22Rv1 (cell line): ENCODE data around the gene CYGB.
"Not testable (repeated sequence)": the region's sequence is repeated elsewhere in the genome, so short reads cannot be mapped to it uniquely, and the experiment has no call there.

Source experiments
- H3K27ac ChIP-seq: fragments of 450-650 bp; 2 replicates; pipeline ENCODE4 v1.5.1; 2017
- ZFX ChIP-seq: fragments of 450-650 bp; IDR thresholded peaks from 2 replicates; pipeline ENCODE4 v1.6.1; 2017; ENCODE audit warnings: antibody characterized with exemption, borderline replicate concordance
- TF ChIP-seq, protein P1 (sequence below): fragments of 450-650 bp; IDR thresholded peaks from 2 replicates; pipeline ENCODE4 v1.5.1; 2017; ENCODE audit warnings: mild to moderate bottlenecking

Gene CYGB

DNA sequence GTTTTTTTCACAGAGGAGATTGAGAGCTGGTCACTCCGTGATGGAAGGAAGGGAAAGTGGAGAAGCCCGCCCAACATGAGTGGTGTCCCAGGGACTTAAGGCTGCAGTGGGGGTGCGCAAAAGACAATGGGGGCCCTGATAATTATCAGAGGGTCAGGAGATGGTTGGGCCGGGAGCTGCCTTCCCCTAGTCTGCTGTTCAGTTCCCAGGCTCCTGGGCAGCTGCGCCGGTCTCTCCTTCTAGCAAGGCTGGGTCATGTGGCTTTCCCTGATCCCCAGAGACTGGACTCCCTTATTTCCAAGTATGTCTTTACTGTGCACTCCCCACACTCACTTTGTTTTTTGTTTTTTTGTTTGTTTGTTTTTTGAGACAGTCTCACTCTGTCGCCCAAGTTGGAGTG is 16.2 kb downstream of the CYGB start:
- no peak overlapping the region for H3K27ac ChIP-seq
- TF ChIP-seq, protein P1, sequence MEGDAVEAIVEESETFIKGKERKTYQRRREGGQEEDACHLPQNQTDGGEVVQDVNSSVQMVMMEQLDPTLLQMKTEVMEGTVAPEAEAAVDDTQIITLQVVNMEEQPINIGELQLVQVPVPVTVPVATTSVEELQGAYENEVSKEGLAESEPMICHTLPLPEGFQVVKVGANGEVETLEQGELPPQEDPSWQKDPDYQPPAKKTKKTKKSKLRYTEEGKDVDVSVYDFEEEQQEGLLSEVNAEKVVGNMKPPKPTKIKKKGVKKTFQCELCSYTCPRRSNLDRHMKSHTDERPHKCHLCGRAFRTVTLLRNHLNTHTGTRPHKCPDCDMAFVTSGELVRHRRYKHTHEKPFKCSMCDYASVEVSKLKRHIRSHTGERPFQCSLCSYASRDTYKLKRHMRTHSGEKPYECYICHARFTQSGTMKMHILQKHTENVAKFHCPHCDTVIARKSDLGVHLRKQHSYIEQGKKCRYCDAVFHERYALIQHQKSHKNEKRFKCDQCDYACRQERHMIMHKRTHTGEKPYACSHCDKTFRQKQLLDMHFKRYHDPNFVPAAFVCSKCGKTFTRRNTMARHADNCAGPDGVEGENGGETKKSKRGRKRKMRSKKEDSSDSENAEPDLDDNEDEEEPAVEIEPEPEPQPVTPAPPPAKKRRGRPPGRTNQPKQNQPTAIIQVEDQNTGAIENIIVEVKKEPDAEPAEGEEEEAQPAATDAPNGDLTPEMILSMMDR, result no peak
- TF ChIP-seq ZFX, result no peak

DNA sequence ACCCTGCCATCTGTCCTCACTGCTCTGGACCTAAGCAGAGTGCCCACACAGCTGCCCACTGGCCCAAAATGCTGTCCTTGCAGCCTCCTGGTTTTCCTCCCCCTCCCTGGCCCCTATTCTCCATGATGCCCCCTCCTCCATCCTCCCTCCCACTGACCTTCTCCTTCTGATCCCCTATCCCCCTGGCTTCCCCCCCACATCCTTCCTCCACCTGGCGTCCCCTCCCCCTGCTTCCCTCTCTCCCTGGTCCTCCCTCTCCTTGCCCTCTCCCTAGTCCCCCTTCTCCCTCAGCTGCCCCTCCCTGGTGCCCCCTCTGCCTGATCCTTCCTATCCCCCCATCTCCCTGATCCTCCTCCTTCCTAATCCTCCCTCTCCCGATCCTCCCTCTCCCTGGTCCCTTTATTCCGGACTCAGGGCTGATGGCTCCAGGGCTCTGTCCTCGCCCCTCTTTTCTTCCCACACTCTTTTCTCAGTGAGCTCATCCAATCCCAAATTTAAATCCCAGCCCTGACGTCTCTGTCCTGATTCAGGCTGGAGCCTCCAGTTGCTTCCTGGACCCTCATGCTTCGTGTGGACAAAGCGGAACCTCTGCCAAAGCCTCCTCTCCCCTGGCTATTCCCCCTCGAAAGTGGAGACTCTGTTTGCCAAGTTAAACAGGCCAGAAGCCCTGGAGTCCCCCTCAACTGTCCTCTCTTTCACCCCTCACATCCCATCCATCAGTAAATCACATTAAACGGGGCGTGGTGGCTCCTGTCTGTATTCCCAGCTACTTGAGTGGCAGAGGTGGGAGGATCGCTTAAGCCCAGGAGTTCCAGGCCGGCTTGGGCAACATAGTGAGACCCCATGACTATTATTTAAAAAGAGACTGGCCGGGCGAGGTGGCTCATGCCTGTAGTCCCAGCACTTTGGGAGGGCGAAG is 18.2 kb downstream of the CYGB start:
- no peak for TF ChIP-seq ZFX
- TF ChIP-seq, protein P1, result no peak
- no peak overlapping the region for H3K27ac ChIP-seq

GRCh38 chr17:76517638-76518038 is 19.9 kb downstream of the CYGB start:
- no peak overlapping the region for H3K27ac ChIP-seq
- TF ChIP-seq ZFX, result no peak
- TF ChIP-seq, protein P1, result no peak

DNA sequence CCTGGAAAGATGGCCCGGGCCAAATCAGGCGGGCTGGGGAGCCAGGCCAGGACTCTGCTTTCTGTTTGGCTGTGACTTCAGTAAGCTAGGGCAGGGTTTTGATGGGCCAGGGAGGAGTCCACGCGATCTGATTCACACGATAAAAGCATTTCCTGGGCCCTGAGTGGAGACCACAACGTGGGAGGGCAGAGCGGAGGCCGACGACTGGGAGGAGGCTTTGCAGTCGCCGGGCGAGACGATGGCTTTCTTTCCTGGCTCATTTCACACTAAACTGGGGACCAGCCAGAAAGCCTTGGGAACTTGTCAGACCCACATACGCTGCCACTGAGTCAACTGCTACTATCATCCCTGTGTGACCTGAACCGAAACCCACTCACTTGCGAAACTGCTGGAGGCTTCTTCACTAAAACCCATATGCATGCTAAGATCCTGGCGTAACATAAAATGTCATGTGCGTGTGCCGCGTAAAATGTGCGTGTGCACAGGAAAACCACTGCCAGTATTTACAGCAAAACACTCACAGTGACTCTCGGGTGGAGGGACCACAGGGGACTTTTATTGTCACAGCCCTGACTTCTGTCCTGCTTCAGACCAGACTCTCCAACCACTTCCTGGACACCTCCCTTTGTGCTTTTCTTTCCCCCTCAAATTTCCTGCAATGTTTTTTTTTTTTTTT is 22.1 kb downstream of the CYGB start:
- H3K27ac ChIP-seq, result no peak overlapping the region
- TF ChIP-seq ZFX, result no peak
- TF ChIP-seq, protein P1, result no peak

DNA sequence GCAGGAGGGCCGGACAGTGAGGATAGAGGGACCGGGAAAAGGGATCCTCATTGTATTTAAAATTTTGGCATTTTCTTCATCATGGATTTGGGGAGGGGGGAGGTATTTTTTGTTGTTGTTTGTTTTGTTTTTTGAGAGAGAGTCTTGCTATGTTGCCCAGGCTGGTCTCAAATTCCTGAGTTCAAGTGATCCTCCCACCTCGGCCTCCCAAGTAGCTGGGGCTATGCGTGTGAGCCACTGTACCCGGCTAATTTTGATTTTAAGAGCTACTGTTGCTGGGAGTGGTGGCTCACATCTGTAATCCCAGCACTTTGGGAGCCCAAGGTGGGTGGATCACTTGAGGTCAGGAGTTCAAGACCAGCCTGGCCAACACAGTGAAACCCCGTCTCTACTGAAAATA is 23.2 kb downstream of the CYGB start:
- not testable (repeated sequence) for H3K27ac ChIP-seq

DNA sequence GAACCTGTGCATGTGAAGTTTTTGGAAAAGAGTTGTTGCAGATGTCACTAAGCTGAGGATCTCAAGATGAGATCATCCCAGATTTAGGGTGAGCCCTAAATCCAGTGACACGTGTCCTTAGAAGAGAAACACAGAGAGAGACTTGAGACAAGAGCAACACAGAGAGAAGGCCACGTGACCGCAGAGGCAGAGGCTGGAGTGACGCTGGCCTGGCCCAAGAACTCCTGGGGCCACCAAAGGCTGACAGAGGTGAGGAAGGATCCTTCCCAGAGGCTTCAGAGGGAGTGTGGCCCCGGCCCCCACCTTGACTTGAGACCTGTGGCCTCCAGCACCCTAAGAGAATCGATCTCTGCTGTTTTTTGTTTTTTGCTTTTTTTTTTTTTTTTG is 24.2 kb downstream of the CYGB start:
- H3K27ac ChIP-seq, result no peak overlapping the region
- TF ChIP-seq, protein P1, result no peak
- TF ChIP-seq ZFX, result no peak

DNA sequence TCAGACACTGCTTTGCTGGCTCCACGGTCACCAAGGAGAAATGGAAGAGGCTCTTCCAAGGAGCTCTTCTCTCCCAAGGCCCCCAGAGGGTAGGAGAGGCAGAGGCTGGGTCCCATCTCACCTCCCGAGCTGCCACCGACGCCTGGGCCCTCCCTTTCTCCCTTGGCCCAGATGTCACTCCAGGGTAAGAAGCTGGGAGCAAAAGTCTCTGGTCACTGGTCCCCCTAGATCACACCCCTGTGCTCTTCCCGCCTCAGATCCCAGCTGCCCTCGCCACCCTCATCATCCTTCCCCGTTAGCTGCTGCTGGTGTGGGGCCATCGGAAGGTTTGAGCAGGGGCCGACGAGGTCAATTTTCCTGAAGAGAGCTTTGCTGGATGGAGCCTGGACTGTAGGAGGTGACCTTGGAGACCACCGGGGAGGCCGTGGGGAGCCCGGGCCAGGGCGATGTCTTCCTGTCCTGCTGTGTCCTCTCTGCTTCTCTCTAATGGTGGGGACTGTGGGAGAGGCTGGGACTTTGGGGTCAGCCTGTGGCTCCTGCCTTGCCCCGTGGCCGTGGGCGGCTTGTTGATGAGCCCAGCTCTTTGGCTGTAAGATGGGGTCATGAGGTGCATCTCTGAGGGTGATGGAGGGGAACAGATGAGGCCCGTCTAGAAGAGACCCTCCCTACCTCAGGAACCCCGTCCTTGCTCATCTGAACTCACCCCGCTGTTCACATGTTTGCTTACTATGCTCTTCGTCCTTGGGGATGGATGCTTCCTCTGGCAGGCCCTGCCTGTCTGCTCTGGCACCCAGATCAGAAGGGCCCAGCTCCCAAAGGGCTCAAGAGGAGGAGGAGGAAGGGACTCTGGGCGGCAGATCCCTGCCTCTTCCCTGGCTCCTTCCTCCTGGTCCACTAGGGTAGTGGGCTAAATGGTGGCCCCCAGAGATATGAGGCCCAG is 24.9 kb downstream of the CYGB start:
- TF ChIP-seq, protein P1, result no peak
- TF ChIP-seq ZFX, result no peak
- no peak overlapping the region for H3K27ac ChIP-seq
